Ovary (tissue), 9 donors: ENCODE data around the gene ZNF500. TPM values are rescaled to one million over a fixed set of nuclear protein-coding genes. Genes with fewer than 3 reads are reported as not detected.
A peak's percentile ranks its signal among the peaks of the same experiment; 100 is the strongest.

Experiments used
- DNase-seq, 5 donors: peaks; one replicate each; pipeline ENCODE4 v3.0.0-alpha.2; 2019 to 2020
- H3K27ac ChIP-seq, 2 donors: fragments of 200-600 bp; one replicate each; pipeline versions ENCODE4 v1.5.1 to v1.8.0; 2019 to 2022
- H3K27me3 ChIP-seq: fragments of 200-600 bp; one replicate; pipeline ENCODE4 v1.8.0; 2022
- H3K36me3 ChIP-seq: fragments of 200-600 bp; sonication (generic); one replicate; pipeline ENCODE4 v1.5.1; 2019
- H3K4me1 ChIP-seq: one replicate; pipeline ENCODE4 v1.8.1; 2013; ENCODE audit warnings: mild to moderate bottlenecking, moderate library complexity; ENCODE audit not compliant: insufficient read depth
- H3K4me3 ChIP-seq: fragments of 200-600 bp; sonication (generic); one replicate; pipeline ENCODE4 v1.5.1; 2017
- H3K9me3 ChIP-seq, 2 donors: fragments of 200-600 bp in 1 of 2; sonication (generic) in 1 of 2; one replicate each; pipeline versions ENCODE4 v1.5.1 to v1.8.1; 2013 to 2019; ENCODE audit warnings: mild to moderate bottlenecking in 1 of 2, moderate library complexity in 1 of 2
- CTCF ChIP-seq, 3 donors: fragments of 450-650 bp in 2 of 3; fragments of 200-600 bp in 1 of 3; IDR thresholded peaks; one replicate each; pipeline versions ENCODE4 v1.5.1 to v1.8.0; 2016 to 2022; ENCODE audit warnings: antibody characterized with exemption in 3 of 3, mild to moderate bottlenecking in 1 of 3
- EP300 ChIP-seq: sonication (generic); formaldehyde crosslinking; IDR thresholded peaks from one replicate; pipeline ENCODE4 v1.6.1; 2017; ENCODE audit warnings: antibody characterized with exemption
- POLR2A ChIP-seq: fragments of 450-650 bp; IDR thresholded peaks from one replicate; pipeline ENCODE4 v1.6.1; 2017; ENCODE audit warnings: antibody characterized with exemption, mild to moderate bottlenecking, moderate library complexity
- WGBS, 3 donors: extraction: QIAGEN DNeasy Blood & Tissue Kit in 1 of 3; methylation state at CpG; one replicate each; pipeline versions ENCODE4 v1.1.5 to v1.1.7; 2013 to 2017; 5-methylcytosine and 5-hydroxymethylcytosine counted together
- intact Hi-C, 4 donors: fragments of 100-400 bp; cut with DNase I; formaldehyde crosslinking; loops; one replicate each; pipeline versions ENCODE4 v1.11.0 to v1.15.1; 2022 to 2023
- polyA plus RNA-seq, 2 donors: library from polyadenylated mRNA; stranded (reverse); fragments of 200-250 nt in 1 of 2; fragments of 350-450 nt in 1 of 2; fragmentation: Illumina TruSeq in 1 of 2; extraction: RNeasy Lipid Tissue Mini Kit (QIAGEN cat#74804) in 1 of 2; gene quantifications; one replicate each; pipeline ENCODE4 v1.2.3, GENCODE V29; 2013 to 2014
- total RNA-seq, 7 donors: library from RNA; depleted of rRNA in 2 of 7; stranded (reverse); fragments of >200 nt in 2 of 7; fragmentation: NEBNext Ultra II Directional in 3 of 7; extraction: Animal tissue kit (Norgen Biotek cat#: 25700) in 3 of 7; gene quantifications; one replicate each; pipeline versions ENCODE4 v1.1.0 to v1.2.4, GENCODE V29; 2016 to 2023
- donor health status: DM: no; HTN: no; CAD: no; lungs with moderate emphysema.
- donor health status: DM: no; HTN: no; CAD: no.
- donor health status: Bipolar disorder and iron deficiency.
- donor health status: DM: yes; HTN: yes; CAD: no.
- donor health status: DM: no; HTN: no; CAD: no.
- donor health status: DM: yes; HTN: yes; CAD: no.

ZNF500 gene
- total and polyA plus RNA-seq, 9 donors = 4.7 to 27.7 (median 22.1) TPM

- H3K9me3 ChIP-seq = no peaks in the 10 kb centered on the region
- 71 to 81% (median 74%) methylated on average over 8 of the region's 8 CpGs for whole genome bisulfite sequencing, 3 donors
- intact Hi-C loops = no loop called here
- DNase-seq = no peak
- no peaks in the 10 kb centered on the region for H3K27me3 ChIP-seq
- TF ChIP-seq CTCF (IDR thresholded peaks at IDR 0.05) (no peak), POLR2A (no peak), EP300 (no peak)
- no peak overlapping the region for H3K27ac ChIP-seq
- H3K4me3 ChIP-seq = no peak overlapping the region
- peaks cover 5% of the 10 kb centered on the region for H3K4me1 ChIP-seq
- no peaks in the 10 kb centered on the region for H3K36me3 ChIP-seq
Observed at GRCh38 chr16:4750896-4751295, 16.1 kb downstream of the ZNF500 start.

- Histone ChIP-seq H3K36me3 (no peaks in the 10 kb centered on the region), H3K27me3 (no peaks in the 10 kb centered on the region), H3K27ac (no peak overlapping the region), H3K4me1 (peaks cover 5% of the 10 kb centered on the region), H3K4me3 (no peak overlapping the region), H3K9me3 (no peaks in the 10 kb centered on the region)
- intact Hi-C loops = loop anchor here in 1 of 4 donors (10.0 kb wide), 1 partner anchor 245 kb away; no protein-coding TSS in a partner anchor
- 71 to 84% (median 73%) methylated on average over 10 of the region's 10 CpGs for WGBS, 3 donors
- no peak for DNase-seq
- TF ChIP-seq CTCF (IDR thresholded peaks at IDR 0.05) (no peak), EP300 (no peak), POLR2A (no peak)
Observed at GRCh38 chr16:4749700-4750257, 17.2 kb downstream of the ZNF500 start.

GRCh38 chr16:4748682-4749411 lies 18.1 kb downstream of the ZNF500 start:
- no peaks in the 10 kb centered on the region for H3K27me3 ChIP-seq
- no peak overlapping the region for H3K27ac ChIP-seq
- no peaks in the 10 kb centered on the region for H3K36me3 ChIP-seq
- H3K4me3 ChIP-seq = no peak overlapping the region
- no peaks in the 10 kb centered on the region for H3K9me3 ChIP-seq
- WGBS, 3 donors = 76 to 81% (median 80%) methylated on average over 16 of the region's 16 CpGs
- peaks cover 5% of the 10 kb centered on the region for H3K4me1 ChIP-seq
- no peak for DNase-seq
- intact Hi-C loops = loop anchor here in 1 of 4 donors (10.0 kb wide), 1 partner anchor 244 kb away; no protein-coding TSS in a partner anchor
- TF ChIP-seq CTCF (IDR thresholded peaks at IDR 0.05) = no peak
- TF ChIP-seq EP300 = no peak
- TF ChIP-seq POLR2A = no peak

- Histone ChIP-seq H3K4me1 (peaks cover 8% of the 10 kb centered on the region), H3K27ac (peak overlapping the region in 1 of 2 donors; percentile 49), H3K4me3 (no peak overlapping the region), H3K9me3 (no peaks in the 10 kb centered on the region), H3K36me3 (no peaks in the 10 kb centered on the region), H3K27me3 (no peaks in the 10 kb centered on the region)
- 68 to 72% (median 70%) methylated on average over 14 of the region's 14 CpGs for WGBS, 3 donors
- no peak for DNase-seq
- intact Hi-C loops = loop anchor here in 1 of 4 donors (10.0 kb wide), 1 partner anchor 243 kb away; no protein-coding TSS in a partner anchor
- TF ChIP-seq POLR2A (no peak), EP300 (no peak), CTCF (IDR thresholded peaks at IDR 0.05) (no peak)
Observed at GRCh38 chr16:4747906-4748681, 18.9 kb downstream of the ZNF500 start.
